PC-3 (cell line): ENCODE results near the gene MIOX. TPM values are rescaled to one million over a fixed set of nuclear protein-coding genes. Genes with fewer than 3 reads are reported as not detected.

Experiments used
- ATAC-seq: fragments of 200-7000 bp; cut with Tn5 transposase; 2 replicates; pipeline ENCODE4 v1.9.1; 2020; ENCODE audit warnings: mild to moderate bottlenecking, moderate library complexity
- BruUV-seq: library from RNA; stranded (reverse); fragments of 400-500 nt; replicated peaks from 2 replicates; lab custom pipeline; 2021; lab: Mats Ljungman, UMichigan
- CTCF ChIA-PET: fragments of 300-600 bp; sonication (Branson Sonifier 250); formaldehyde crosslinking; loops from one replicate; lab custom pipeline; 2022; ENCODE audit warnings: antibody characterized with exemption; lab: Charles Lee
- POLR2A ChIA-PET: fragments of 300-600 bp; sonication (Branson Sonifier 250); formaldehyde crosslinking; loops from one replicate; lab custom pipeline; 2022; ENCODE audit warnings: antibody characterized with exemption; ENCODE audit not compliant: unreplicated experiment; lab: Charles Lee
- DNase-seq: peaks from one replicate; pipeline ENCODE4 v3.0.0-alpha.2; 2015
- H2AFZ ChIP-seq: fragments of 300-600 bp; sonication (generic); 2 replicates; pipeline ENCODE4 v1.6.0; 2016; ENCODE audit warnings: antibody characterized with exemption, low read length
- H3F3A ChIP-seq: fragments of 300-600 bp; sonication (generic); one replicate; pipeline ENCODE4 v1.6.0; 2017; ENCODE audit warnings: antibody characterized with exemption, low read length, control low read depth, mild to moderate bottlenecking; ENCODE audit not compliant: unreplicated experiment
- H3K27ac ChIP-seq: fragments of 300-600 bp; sonication (generic); 2 replicates; pipeline ENCODE4 v1.5.1; 2016; ENCODE audit warnings: mild to moderate bottlenecking, low read length
- H3K27me3 ChIP-seq: fragments of 300-600 bp; sonication (generic); 2 replicates; pipeline ENCODE4 v1.6.1; 2016; ENCODE audit warnings: low read length, mixed read lengths
- H3K36me3 ChIP-seq: fragments of 300-600 bp; sonication (generic); 2 replicates; pipeline ENCODE4 v1.6.1; 2016; ENCODE audit warnings: low read depth, mixed run types, low read length, mixed read lengths
- H3K4me1 ChIP-seq: fragments of 300-600 bp; sonication (generic); 2 replicates; pipeline ENCODE4 v1.5.1; 2016; ENCODE audit warnings: low read length; ENCODE audit not compliant: insufficient read depth
- H3K4me2 ChIP-seq: fragments of 300-600 bp; sonication (generic); 2 replicates; pipeline ENCODE4 v1.6.0; 2016; ENCODE audit warnings: low read length
- H3K4me3 ChIP-seq: fragments of 300-600 bp; sonication (generic); 2 replicates; pipeline ENCODE4 v1.5.1; 2016; ENCODE audit warnings: mild to moderate bottlenecking, low read length, mixed read lengths
- H3K79me2 ChIP-seq: fragments of 300-600 bp; sonication (generic); 2 replicates; pipeline ENCODE4 v1.6.1; 2017; ENCODE audit warnings: low read length, mixed read lengths
- H3K9ac ChIP-seq: fragments of 300-600 bp; sonication (generic); 2 replicates; pipeline ENCODE4 v1.6.0; 2016; ENCODE audit warnings: mild to moderate bottlenecking, low read length
- H3K9me2 ChIP-seq: fragments of 300-600 bp; sonication (generic); replicated peaks from 2 replicates; pipeline ENCODE4 v1.6.1; 2016; ENCODE audit warnings: mixed run types, low read length, mixed read lengths
- H3K9me3 ChIP-seq: fragments of 300-600 bp; sonication (generic); 2 replicates; pipeline ENCODE4 v1.6.1; 2016; ENCODE audit warnings: low read length, mixed read lengths
- H4K20me1 ChIP-seq: fragments of 300-600 bp; sonication (generic); 2 replicates; pipeline ENCODE4 v1.6.1; 2016; ENCODE audit warnings: low read length, mixed read lengths
- EZH2 ChIP-seq: fragments of 300-600 bp; sonication (generic); IDR thresholded peaks from one replicate; pipeline ENCODE4 v1.6.1; 2017; ENCODE audit warnings: antibody characterized with exemption, mild to moderate bottlenecking, low read length; ENCODE audit not compliant: unreplicated experiment
- EZH2phosphoT487 ChIP-seq: fragments of 300-600 bp; sonication (generic); IDR thresholded peaks from 2 replicates; pipeline ENCODE4 v1.6.1; 2018; ENCODE audit warnings: mild to moderate bottlenecking, antibody characterized with exemption, low read length, borderline replicate concordance
- intact Hi-C: fragments of 100-400 bp; cut with micrococcal nuclease; formaldehyde crosslinking; loops from 2 replicates; pipeline ENCODE4 v1.9.0; 2023
- total RNA-seq: library from RNA; depleted of rRNA; stranded (reverse); fragments of >200 nt; gene quantifications from 2 replicates; pipeline ENCODE4 v1.2.3, GENCODE V29; 2014
- TF ChIP-seq, protein P1 (sequence below): fragments of 300-600 bp; sonication (generic); conservative IDR thresholded peaks from 2 replicates; pipeline ENCODE4 v1.5.1; 2017; ENCODE audit warnings: antibody characterized with exemption, low read depth, mild to moderate bottlenecking, low read length

Gene MIOX
- total RNA-seq, 1 experiment from 2014 or later: not detected

DNA sequence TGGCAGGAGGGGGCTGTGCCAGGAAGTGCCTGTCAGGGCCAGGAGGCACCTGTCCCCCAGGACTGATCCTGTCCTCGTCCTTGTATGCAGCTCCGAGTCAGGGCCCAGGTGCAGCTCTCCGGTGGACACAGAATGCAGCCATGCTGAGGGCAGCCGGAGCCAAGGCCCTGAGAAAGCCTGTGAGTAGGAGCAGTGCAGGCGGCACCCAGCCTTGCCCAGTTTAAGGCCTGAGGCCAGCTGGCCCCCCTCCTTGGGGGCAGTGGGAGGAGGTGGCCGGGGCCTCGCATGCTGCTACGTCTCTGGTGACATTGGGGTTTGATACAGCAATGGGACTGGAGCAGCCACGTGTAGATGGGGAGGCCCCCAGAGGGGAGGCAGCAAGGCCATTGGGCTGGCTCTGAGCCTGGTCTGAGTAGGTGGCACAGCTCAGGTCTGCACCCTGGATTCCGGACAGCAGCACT, 46.8 kb upstream of the MIOX start:
- intact Hi-C loops: no loop called here
- H2AFZ ChIP-seq: no peak overlapping the region
- no TSS peak for BruUV-seq
- H3K36me3 ChIP-seq: no peaks in the 10 kb centered on the region
- no peak overlapping the region for H3K9ac ChIP-seq
- no peaks in the 10 kb centered on the region for H3K79me2 ChIP-seq
- no peak overlapping the region for H3K27ac ChIP-seq
- DNase-seq (no peak), ATAC-seq (no peak)
- H3K4me3 ChIP-seq: no peak overlapping the region
- no peaks in the 10 kb centered on the region for H4K20me1 ChIP-seq
- no peaks in the 10 kb centered on the region for H3K9me3 ChIP-seq
- POLR2A ChIA-PET: no interaction called here
- CTCF ChIA-PET: no interaction called here
- H3K4me2 ChIP-seq: no peak overlapping the region
- no peaks in the 10 kb centered on the region for H3K27me3 ChIP-seq
- no peaks in the 10 kb centered on the region for H3K4me1 ChIP-seq
- H3K9me2 ChIP-seq: no peaks in the 10 kb centered on the region
- no peaks in the 10 kb centered on the region for H3F3A ChIP-seq
- TF ChIP-seq EZH2phosphoT487: no peak
- TF ChIP-seq EZH2: no peak
- TF ChIP-seq, protein P1, sequence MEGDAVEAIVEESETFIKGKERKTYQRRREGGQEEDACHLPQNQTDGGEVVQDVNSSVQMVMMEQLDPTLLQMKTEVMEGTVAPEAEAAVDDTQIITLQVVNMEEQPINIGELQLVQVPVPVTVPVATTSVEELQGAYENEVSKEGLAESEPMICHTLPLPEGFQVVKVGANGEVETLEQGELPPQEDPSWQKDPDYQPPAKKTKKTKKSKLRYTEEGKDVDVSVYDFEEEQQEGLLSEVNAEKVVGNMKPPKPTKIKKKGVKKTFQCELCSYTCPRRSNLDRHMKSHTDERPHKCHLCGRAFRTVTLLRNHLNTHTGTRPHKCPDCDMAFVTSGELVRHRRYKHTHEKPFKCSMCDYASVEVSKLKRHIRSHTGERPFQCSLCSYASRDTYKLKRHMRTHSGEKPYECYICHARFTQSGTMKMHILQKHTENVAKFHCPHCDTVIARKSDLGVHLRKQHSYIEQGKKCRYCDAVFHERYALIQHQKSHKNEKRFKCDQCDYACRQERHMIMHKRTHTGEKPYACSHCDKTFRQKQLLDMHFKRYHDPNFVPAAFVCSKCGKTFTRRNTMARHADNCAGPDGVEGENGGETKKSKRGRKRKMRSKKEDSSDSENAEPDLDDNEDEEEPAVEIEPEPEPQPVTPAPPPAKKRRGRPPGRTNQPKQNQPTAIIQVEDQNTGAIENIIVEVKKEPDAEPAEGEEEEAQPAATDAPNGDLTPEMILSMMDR: no peak

DNA sequence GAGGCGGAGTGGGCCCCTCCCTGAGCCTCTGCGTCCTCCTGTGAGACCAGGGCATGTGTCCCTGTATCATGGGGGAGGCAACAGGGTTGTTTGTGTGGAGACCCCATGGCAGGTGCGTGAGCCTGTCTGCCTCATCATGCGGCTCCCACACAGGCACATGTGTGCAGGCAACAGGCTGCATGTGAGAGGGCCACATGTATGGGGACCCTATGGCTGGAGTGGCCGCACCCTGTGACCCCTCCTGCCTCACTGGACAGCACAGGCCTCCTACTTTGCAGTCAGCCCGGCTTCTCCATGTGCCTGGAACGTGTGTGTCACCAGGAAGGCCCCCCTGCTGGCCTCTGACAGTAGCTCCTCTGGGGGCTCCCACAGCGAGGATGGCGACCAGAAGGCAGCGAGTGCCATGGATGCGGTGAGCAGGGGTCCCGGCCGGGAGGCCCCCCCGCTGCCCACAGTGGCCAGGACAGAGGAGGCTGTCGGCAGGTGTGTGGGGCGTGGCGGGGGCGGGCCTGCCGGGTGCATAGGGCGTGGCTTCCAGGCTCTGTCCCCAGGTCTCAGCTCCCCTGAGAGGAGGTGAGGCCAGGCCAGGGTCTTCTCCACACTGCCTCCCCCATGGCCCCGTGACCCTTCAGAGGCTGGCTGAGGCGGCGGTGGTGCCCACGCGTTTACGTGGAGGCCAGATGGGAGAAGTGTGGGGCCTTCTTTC, 46.0 kb upstream of the MIOX start:
- H3K4me1 ChIP-seq: no peaks in the 10 kb centered on the region
- BruUV-seq: no TSS peak
- H3K36me3 ChIP-seq: no peaks in the 10 kb centered on the region
- no peaks in the 10 kb centered on the region for H3K27me3 ChIP-seq
- CTCF ChIA-PET: no interaction called here
- H3K79me2 ChIP-seq: no peaks in the 10 kb centered on the region
- no peak for TF ChIP-seq EZH2
- TF ChIP-seq EZH2phosphoT487: no peak
- TF ChIP-seq, protein P1: no peak
- H3K9me3 ChIP-seq: no peaks in the 10 kb centered on the region
- no peak overlapping the region for H3K27ac ChIP-seq
- no peak overlapping the region for H2AFZ ChIP-seq
- intact Hi-C loops: no loop called here
- POLR2A ChIA-PET: no interaction called here
- H3K4me3 ChIP-seq: no peak overlapping the region
- H3K9ac ChIP-seq: no peak overlapping the region
- H4K20me1 ChIP-seq: no peaks in the 10 kb centered on the region
- DNase-seq (no peak), ATAC-seq (no peak)
- H3K9me2 ChIP-seq: no peaks in the 10 kb centered on the region
- no peak overlapping the region for H3K4me2 ChIP-seq
- H3F3A ChIP-seq: no peaks in the 10 kb centered on the region

- no peaks in the 10 kb centered on the region for H3K9me2 ChIP-seq
- H3K9me3 ChIP-seq: no peaks in the 10 kb centered on the region
- no peak overlapping the region for H3K27ac ChIP-seq
- ATAC-seq (no peak), DNase-seq (no peak)
- H3K36me3 ChIP-seq: no peaks in the 10 kb centered on the region
- no peaks in the 10 kb centered on the region for H3K79me2 ChIP-seq
- no peaks in the 10 kb centered on the region for H4K20me1 ChIP-seq
- no peaks in the 10 kb centered on the region for H3F3A ChIP-seq
- TF ChIP-seq, protein P1: no peak
- TF ChIP-seq EZH2phosphoT487: no peak
- no peak for TF ChIP-seq EZH2
- no peak overlapping the region for H3K9ac ChIP-seq
- H3K4me3 ChIP-seq: no peak overlapping the region
- BruUV-seq: no TSS peak
- ChIA-PET CTCF (no interaction called here), POLR2A (no interaction called here)
- H3K4me2 ChIP-seq: no peak overlapping the region
- H3K27me3 ChIP-seq: no peaks in the 10 kb centered on the region
- intact Hi-C loops: no loop called here
- no peaks in the 10 kb centered on the region for H3K4me1 ChIP-seq
- no peak overlapping the region for H2AFZ ChIP-seq
Observed at GRCh38 chr22:50441428-50441993, 45.1 kb upstream of the MIOX start.
